GM11168 (cell line): ENCODE data around the gene POLG2.
"Not testable (repeated sequence)": the region's sequence is repeated elsewhere in the genome, so short reads cannot be mapped to it uniquely, and the experiment has no call there.

Experiments used
- in situ Hi-C: fragments of 300-500 bp; cut with MboI; formaldehyde crosslinking; loops from one replicate; pipeline ENCODE4 v1.12.0; 2022; ENCODE audit warnings: low sequenced_read_pairs; ENCODE audit not compliant: unreplicated experiment

The POLG2 gene

DNA sequence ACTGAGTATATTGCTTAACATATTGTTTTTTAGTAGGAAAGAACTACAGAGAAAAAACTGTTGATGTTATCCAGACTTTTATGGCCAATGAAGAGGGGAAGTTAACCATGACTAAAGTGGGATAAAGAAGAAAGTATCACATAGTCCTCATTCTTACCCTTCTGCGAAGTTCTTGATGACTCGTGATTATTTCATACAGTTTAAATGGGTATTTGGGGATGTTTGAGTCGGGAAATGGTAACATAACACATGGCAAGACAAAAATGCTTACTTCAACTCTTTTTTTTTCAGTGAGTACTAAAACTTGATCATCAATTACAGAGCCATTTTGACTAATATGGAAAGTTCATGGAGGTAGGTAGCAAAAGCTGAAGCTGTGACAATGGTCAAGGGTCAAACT, 4.9 kb downstream of the POLG2 start:
- in situ Hi-C loops: loop anchor here (5.0 kb wide), 2 partner anchors 70 to 180 kb away; no protein-coding TSS in a partner anchor

GRCh38 chr17:64491034-64491860, 5.6 kb downstream of the POLG2 start:
- in situ Hi-C loops: loop anchor here (5.0 kb wide), 2 partner anchors 69 to 179 kb away; no protein-coding TSS in a partner anchor

GRCh38 chr17:64488301-64488700, 8.6 kb downstream of the POLG2 start:
- in situ Hi-C loops: no loop called here

DNA sequence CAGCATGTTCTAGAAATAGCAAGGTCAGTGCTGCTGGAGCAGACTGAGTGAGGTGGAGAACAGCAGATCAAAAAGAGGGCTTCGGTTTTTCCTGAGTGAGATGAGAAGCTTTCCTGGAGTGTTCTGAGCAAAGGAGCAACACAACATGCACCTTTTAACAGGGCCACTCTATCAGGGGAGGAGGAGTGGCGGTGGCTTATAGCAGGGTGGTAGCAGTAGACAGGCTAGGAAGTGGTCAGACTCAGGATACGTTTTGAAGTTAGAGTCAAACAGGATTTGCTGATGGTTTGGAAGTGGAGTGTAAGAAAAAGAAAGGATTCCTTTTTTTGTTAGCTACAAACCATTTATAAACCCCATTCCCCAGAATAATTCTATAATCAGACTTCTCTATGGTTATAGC, 12.5 kb downstream of the POLG2 start:
- in situ Hi-C loops: no loop called here

- in situ Hi-C loops: no loop called here
Measured at GRCh38 chr17:64480951-64481350, 15.9 kb downstream of the POLG2 start.

GRCh38 chr17:64477849-64478248, 19.0 kb downstream of the POLG2 start:
- in situ Hi-C loops: no loop called here

DNA sequence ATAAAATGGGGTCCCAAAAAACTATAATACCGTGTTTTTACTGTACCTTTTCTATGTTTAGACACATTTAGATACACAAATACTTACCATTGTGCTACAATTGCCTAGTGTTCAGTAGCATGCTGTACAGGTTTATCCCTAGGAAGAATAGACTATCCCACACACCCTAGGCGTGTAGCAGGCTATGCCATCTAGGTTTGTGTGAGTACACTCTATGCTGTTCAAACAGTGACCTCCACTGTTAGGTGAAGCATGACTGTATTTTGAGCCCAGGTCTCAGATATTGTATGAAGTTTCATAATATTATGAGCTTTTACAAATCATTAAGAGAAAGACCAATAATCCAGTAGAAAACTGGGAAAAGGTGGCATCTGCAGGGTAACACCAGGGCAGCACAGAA, 24.3 kb downstream of the POLG2 start:
- in situ Hi-C loops: no loop called here

DNA sequence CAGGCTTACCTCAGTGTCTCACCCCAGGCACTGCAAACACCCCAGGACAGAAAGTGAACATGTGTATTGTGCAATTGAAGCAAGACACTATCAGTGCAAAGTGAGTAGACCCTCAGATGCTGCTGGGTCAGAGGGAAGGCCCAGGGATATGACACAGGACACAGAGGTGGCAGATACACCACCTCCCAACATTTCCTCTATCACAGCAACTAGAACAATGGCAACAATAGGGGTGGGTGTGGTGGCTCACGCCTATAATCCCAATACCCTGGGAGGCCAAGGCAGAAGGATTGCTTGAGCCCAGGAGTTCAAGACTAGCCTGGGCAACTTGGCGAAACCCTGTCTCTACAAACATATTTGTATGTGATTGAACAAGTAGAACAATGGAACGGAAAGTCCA, 25.4 kb downstream of the POLG2 start:
- in situ Hi-C loops: no loop called here

DNA sequence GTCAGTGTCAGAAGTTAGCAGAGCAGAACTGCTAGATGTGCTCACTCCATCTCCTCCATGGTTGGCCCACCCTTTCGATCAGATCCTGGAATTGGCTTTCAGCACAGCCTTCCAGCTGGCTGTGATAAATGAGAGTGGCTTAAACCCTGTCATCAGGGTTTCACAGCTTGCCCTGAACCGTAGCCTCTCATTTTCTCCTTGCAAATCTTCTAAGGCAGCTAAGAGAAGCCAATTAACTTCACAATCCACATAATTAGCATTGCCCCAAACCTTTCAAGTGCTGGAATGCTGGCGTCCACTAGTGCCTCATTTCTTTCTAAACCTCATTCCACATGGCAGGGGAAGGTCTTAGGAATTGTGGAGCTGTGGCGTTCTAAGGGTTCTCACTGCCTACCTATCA, 26.2 kb downstream of the POLG2 start:
- in situ Hi-C loops: no loop called here

DNA sequence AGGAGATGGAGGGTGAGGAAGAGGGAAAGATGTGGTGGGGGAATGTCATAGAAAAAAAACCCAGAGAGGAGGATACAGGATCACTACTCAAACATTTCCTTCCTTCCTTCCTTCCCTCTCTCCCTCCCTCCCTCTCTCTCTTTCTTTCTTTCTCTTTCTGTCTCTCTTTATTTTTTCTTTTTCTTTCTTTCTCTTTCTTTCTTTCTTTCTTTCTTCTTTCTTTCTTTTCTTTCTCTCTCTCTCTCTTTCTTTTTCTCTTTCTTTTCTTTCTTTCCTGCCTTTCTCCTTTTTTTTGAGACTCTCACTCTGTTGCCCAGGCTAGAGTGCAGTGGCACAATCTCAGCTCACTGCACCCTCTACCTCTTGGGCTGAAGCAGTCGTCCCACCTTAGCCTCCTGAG, 30.0 kb downstream of the POLG2 start:
- in situ Hi-C loops: not testable (repeated sequence)

DNA sequence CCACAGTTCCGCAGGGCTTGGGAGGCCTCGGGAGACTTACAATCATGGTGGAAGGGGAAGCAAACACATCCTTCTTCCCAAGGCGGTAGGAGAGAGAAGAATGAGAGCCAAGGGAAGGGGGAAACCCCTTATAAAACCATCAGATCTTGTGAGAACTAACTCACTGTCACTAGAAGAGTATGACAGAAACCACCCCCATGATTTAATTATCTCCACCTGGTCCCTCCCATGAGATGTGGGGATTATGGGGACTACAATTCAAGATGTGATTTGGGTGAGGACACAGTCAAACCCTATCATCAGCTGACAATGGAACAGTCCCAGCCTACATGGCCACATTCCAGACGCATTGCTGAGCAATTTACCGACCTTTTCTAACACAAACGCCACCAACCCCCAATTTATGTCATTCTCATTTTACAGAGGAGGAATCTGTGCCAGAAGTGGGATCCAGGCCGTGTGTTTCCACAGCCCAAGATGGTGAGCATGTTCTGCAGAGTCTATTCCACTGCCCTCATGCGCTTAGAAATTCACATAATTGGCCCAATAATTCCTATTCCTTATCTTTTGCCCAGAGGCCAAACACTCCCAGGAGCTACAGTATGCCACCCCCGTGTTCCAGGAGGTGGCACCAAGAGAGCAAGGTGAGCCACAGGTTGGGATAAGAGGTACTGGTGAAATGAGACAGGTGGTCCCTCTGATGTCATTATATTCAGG, 30.7 kb downstream of the POLG2 start:
- in situ Hi-C loops: no loop called here

GRCh38 chr17:64461788-64462187, 35.1 kb downstream of the POLG2 start:
- in situ Hi-C loops: no loop called here

DNA sequence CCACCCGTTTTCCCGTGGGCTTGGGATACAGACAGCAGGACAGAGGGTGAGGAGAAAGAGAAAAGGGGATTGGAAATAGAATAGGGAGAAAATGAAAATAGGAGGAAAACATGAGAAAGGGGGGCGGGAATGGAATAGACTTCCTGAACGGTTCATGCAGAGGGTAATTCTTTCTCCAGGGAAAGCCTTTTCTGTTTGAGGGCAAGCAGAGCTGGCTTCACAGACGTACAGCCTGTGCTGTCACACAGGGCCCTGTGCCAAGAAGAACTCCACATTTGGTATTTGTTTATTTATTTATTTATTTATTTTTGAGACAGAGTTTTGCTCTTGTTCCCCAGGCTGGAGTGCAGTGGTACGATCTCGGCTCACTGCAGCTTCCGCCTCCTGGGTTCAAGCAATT, 35.9 kb downstream of the POLG2 start:
- in situ Hi-C loops: no loop called here

- in situ Hi-C loops: not testable (repeated sequence)
Measured at GRCh38 chr17:64459818-64460217, 37.0 kb downstream of the POLG2 start.

GRCh38 chr17:64459284-64459747, 37.5 kb downstream of the POLG2 start:
- in situ Hi-C loops: no loop called here

- in situ Hi-C loops: no loop called here
Measured at GRCh38 chr17:64458756-64459155, 38.1 kb downstream of the POLG2 start.

GRCh38 chr17:64457156-64457555, 39.7 kb downstream of the POLG2 start:
- in situ Hi-C loops: no loop called here

DNA sequence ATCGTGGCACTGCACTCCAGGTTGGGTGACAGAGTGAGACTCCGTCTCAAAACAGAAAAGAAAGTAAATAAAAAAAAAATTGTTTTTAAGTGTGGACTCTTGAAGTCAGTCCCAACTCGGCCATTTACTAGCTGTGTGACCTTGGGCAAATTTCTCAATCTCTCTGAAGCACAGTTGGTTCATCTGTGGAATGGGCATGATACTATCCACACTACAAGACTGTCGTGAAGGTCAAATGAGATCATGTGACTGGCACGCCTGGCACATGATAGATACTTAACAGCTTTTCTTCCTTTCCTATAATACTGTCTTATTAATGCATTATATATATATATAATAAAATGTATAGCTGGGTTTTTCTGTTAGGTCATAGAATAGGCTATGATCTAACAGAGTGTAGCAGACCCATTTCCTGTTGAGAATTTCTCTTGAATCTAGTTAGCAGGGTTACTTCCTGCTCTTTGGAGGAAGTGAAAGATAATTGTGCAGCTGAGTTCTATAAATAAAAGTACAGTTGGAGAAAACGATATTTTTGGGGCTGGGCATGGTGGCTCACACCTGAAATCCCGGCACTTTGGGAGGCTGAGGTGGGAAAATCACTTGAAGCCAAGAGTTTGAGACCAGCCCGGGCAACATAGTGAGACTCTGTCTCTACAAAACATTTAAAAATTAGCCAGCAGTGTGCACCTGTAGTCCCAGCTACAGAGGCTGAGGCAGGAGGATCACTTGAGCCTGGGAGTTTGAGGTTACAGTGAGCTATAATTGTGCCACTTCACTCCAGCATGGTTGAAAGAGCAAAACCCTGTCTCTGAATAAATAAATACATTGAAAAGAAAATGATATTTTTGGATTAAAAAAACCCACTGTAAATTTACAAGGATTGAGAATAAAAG, 40.6 kb downstream of the POLG2 start:
- in situ Hi-C loops: no loop called here

- in situ Hi-C loops: no loop called here
Measured at GRCh38 chr17:64449545-64449944, 47.3 kb downstream of the POLG2 start.

- in situ Hi-C loops: no loop called here
Measured at GRCh38 chr17:64448665-64449512, 48.0 kb downstream of the POLG2 start, which contains the start of gene MILR1. Gene MILR1, plus strand, starts transcription at chr17:64449115. Its CDS starts 54 bp downstream, at chr17:64449169.
